K562 (cell line): ENCODE results near the gene HSPA5. TPM values are rescaled to one million over a fixed set of nuclear protein-coding genes. Genes with fewer than 3 reads are reported as not detected.

Source experiments
- BCL6 ChIP-seq: fragments of 250-450 bp; sonication (Bioruptor Pico); IDR thresholded peaks from 2 replicates; pipeline ENCODE4 v1.4.0; 2020
- CAMTA2 ChIP-seq: fragments of 250-450 bp; sonication (Bioruptor Pico); conservative IDR thresholded peaks from 2 replicates; pipeline ENCODE4 v1.5.1; 2022
- ERF ChIP-seq: fragments of 450-650 bp; formaldehyde crosslinking; IDR thresholded peaks from 2 replicates; pipeline ENCODE4 v1.4.0; 2020; ENCODE audit warnings: mild to moderate bottlenecking, mixed read lengths
- GATAD2A ChIP-seq: fragments of 450-650 bp; IDR thresholded peaks from 2 replicates; pipeline ENCODE4 v1.6.1; 2017
- MBD2 ChIP-seq: sonication (generic); IDR thresholded peaks from 2 replicates; pipeline ENCODE4 v1.6.1; 2016; ENCODE audit warnings: low read depth, borderline replicate concordance
- NFE2L1 ChIP-seq: fragments of 450-650 bp; IDR thresholded peaks from 2 replicates; pipeline ENCODE4 v1.6.1; 2016; ENCODE audit warnings: missing genetic modification characterization, low read depth, mild to moderate bottlenecking, missing compliant biosample characterization, moderate library complexity, borderline replicate concordance
- PBX2 ChIP-seq, 2 experiments: IDR thresholded peaks in 1 of 2; conservative IDR thresholded peaks in 1 of 2; 2 replicates each; pipeline ENCODE4 v1.6.1; 2016; ENCODE audit warnings: low read depth in 2 of 2, mild to moderate bottlenecking in 1 of 2, missing compliant biosample characterization in 1 of 2, missing genetic modification characterization in 1 of 2, moderate library complexity in 1 of 2
- PCBP1 ChIP-seq: fragments of 200-400 bp; formaldehyde crosslinking; IDR thresholded peaks from 2 replicates; pipeline ENCODE4 v1.6.1; 2018; ENCODE audit warnings: mild to moderate bottlenecking, low read depth, low read length; ENCODE audit not compliant: poor library complexity, severe bottlenecking
- POLR2H ChIP-seq: IDR thresholded peaks from 2 replicates; pipeline ENCODE4 v1.6.1; 2016; ENCODE audit warnings: missing genetic modification characterization, low read depth, mild to moderate bottlenecking, control low read depth, missing compliant biosample characterization, moderate library complexity
- ZNF518B ChIP-seq: fragments of 250-450 bp; sonication (Bioruptor Pico); IDR thresholded peaks from 2 replicates; pipeline ENCODE4 v1.5.0; 2021; ENCODE audit warnings: mild to moderate bottlenecking, moderate library complexity
- ZNF561 ChIP-seq: fragments of 450-650 bp; formaldehyde crosslinking; conservative IDR thresholded peaks from 2 replicates; pipeline ENCODE4 v1.4.0; 2020; ENCODE audit warnings: mild to moderate bottlenecking, moderate library complexity
- ZNF76 ChIP-seq: fragments of 250-450 bp; sonication (Bioruptor Pico); IDR thresholded peaks from 2 replicates; pipeline ENCODE4 v1.4.0; 2020; ENCODE audit warnings: mild to moderate bottlenecking, moderate library complexity, borderline replicate concordance
- ZSCAN32 ChIP-seq: fragments of 450-650 bp; formaldehyde crosslinking; IDR thresholded peaks from 2 replicates; pipeline ENCODE4 v1.4.0; 2020; ENCODE audit warnings: mild to moderate bottlenecking, moderate library complexity
- polyA plus RNA-seq, 8 experiments: library from polyadenylated mRNA; depleted of rRNA in 4 of 8; stranded (reverse) in 5 of 8; unstranded in 3 of 8; fragments of >200 nt; fragmentation: Nextera tagmentation in 2 of 8; fragmentation: Illumina TruSeq in 1 of 8; extraction: Ambion mirVana in 2 of 8; extraction: Trizol in 1 of 8; gene quantifications; 2 replicates each; pipeline versions ENCODE4 v1.2.1 to v1.2.3, GENCODE V29; 2011 to 2014; ENCODE audit warnings: inconsistent platforms in 1 of 8, missing spikeins in 1 of 8
- total RNA-seq, 7 experiments: library from RNA; depleted of rRNA in 6 of 7; stranded (reverse); fragments of >200 nt in 6 of 7; fragmentation: Illumina TruSeq in 2 of 7; extraction: Trizol in 2 of 7; gene quantifications; 2 replicates each; pipeline versions ENCODE4 v1.2.1 to v1.2.3, GENCODE V29; 2011 to 2021; ENCODE audit warnings: low replicate concordance in 1 of 7
- TF ChIP-seq, protein P1 (sequence below): fragments of 250-450 bp; sonication (Bioruptor Pico); IDR thresholded peaks from 2 replicates; pipeline ENCODE4 v1.4.0; 2020; ENCODE audit warnings: borderline replicate concordance
- TF ChIP-seq, protein P2 (sequence below): sonication (generic); formaldehyde crosslinking; IDR thresholded peaks from 2 replicates; pipeline ENCODE4 v1.8.0; 2023; ENCODE audit warnings: mild to moderate bottlenecking, missing genetic modification reagents
- TF ChIP-seq, protein P3 (sequence below): fragments of 150-350 bp; conservative IDR thresholded peaks from 2 replicates; pipeline ENCODE4 v1.6.1; 2014; ENCODE audit warnings: low read length

The HSPA5 gene
- total and polyA plus RNA-seq, 9 of the 15 experiments (the other 6 are each of a cell fraction or from before 2014, with no cell fraction given): 48.0 to 265 (median 113) TPM

GRCh38 chr9:125246261-125246667, 5.1 kb upstream of the HSPA5 start (continued):
- TF ChIP-seq ZNF518B (CRISPR knock-in tag) (no peak), POLR2H (tag) (no peak), BCL6 (CRISPR knock-in tag) (no peak), PBX2 (CRISPR knock-in tag; IDR thresholded peaks at IDR 0.05; ENCODE audit: low read depth) (no peak), PBX2 (tag; conservative IDR thresholded peaks at IDR 0.05; ENCODE audit: low read depth) (0 out of 2 replicates have a peak, but pooled peaks have one; percentile 11), ZSCAN32 (CRISPR knock-in tag) (no peak), ZNF561 (CRISPR knock-in tag) (no peak), ERF (no peak), CAMTA2 (no peak), MBD2 (no peak), GATAD2A (no peak), NFE2L1 (tag) (peak; percentile 73), PCBP1 (no peak), ZNF76 (CRISPR knock-in tag) (no peak)
- TF ChIP-seq, protein P1, sequence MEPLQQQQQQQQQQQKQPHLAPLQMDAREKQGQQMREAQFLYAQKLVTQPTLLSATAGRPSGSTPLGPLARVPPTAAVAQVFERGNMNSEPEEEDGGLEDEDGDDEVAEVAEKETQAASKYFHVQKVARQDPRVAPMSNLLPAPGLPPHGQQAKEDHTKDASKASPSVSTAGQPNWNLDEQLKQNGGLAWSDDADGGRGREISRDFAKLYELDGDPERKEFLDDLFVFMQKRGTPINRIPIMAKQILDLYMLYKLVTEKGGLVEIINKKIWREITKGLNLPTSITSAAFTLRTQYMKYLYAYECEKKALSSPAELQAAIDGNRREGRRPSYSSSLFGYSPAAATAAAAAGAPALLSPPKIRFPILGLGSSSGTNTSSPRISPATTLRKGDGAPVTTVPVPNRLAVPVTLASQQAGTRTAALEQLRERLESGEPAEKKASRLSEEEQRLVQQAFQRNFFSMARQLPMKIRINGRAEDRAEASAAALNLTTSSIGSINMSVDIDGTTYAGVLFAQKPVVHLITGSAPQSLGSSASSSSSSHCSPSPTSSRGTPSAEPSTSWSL: no peak
- TF ChIP-seq, protein P2, sequence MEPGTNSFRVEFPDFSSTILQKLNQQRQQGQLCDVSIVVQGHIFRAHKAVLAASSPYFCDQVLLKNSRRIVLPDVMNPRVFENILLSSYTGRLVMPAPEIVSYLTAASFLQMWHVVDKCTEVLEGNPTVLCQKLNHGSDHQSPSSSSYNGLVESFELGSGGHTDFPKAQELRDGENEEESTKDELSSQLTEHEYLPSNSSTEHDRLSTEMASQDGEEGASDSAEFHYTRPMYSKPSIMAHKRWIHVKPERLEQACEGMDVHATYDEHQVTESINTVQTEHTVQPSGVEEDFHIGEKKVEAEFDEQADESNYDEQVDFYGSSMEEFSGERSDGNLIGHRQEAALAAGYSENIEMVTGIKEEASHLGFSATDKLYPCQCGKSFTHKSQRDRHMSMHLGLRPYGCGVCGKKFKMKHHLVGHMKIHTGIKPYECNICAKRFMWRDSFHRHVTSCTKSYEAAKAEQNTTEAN: no peak
- TF ChIP-seq, protein P3, sequence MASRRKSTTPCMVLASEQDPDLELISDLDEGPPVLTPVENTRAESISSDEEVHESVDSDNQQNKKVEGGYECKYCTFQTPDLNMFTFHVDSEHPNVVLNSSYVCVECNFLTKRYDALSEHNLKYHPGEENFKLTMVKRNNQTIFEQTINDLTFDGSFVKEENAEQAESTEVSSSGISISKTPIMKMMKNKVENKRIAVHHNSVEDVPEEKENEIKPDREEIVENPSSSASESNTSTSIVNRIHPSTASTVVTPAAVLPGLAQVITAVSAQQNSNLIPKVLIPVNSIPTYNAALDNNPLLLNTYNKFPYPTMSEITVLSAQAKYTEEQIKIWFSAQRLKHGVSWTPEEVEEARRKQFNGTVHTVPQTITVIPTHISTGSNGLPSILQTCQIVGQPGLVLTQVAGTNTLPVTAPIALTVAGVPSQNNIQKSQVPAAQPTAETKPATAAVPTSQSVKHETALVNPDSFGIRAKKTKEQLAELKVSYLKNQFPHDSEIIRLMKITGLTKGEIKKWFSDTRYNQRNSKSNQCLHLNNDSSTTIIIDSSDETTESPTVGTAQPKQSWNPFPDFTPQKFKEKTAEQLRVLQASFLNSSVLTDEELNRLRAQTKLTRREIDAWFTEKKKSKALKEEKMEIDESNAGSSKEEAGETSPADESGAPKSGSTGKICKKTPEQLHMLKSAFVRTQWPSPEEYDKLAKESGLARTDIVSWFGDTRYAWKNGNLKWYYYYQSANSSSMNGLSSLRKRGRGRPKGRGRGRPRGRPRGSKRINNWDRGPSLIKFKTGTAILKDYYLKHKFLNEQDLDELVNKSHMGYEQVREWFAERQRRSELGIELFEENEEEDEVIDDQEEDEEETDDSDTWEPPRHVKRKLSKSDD: no peak
